ENCODE measurements around the gene SPEG. TPM values are rescaled to one million over a fixed set of nuclear protein-coding genes. Genes with fewer than 3 reads are reported as not detected.

The SPEG gene
- total RNA-seq, 1 donor from 2014 or later = 78.0 TPM

GRCh38 chr2:219459460-219460311 is 25.0 kb downstream of the SPEG start:
- DNase-seq (ENCODE audit: low read depth) = peak; percentile 88

GRCh38 chr2:219460424-219460926 is 25.8 kb downstream of the SPEG start:
- DNase-seq (ENCODE audit: low read depth) = peak; percentile 99

DNA sequence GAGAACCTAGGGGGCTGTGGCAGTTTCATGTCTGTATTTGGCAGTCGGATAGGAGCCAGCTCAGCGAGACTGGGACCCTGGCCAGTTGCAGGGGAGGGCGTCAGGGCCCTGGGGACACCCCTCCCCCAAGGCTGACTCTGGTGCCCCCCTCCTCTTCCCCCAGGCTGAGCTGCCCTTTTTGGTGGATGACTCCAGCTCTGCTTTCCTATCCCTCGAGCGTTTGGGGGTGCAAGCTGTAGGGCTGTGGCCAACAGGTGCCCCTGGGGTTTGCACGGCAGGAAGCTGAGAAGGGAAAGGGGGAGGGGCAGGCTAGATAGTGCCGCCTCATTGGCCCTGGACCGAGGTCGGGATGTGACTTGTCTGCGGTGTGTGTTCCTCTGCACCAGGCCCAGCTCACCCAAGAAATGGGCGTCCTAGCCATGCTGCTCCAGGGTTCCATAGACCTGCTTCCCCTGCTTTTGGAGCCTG is 26.4 kb downstream of the SPEG start:
- peak; percentile 93 for DNase-seq (ENCODE audit: low read depth)

DNA sequence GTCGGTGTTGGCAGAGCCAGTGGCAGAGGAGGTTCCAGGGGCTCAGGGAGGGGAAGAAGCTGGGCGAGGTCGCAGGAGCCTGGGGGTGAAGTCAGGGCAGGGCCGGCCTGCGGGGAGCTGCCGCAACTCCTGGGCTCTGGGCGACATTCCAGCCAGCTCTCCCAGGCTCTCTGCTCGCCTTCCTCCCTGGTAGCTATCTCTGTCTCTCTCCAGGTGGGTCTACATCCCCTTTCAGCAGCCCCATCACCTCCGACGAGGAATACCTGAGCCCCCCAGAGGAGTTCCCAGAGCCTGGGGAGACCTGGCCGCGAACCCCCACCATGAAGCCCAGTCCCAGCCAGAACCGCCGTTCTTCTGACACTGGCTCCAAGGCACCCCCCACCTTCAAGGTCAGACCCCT is 27.0 kb downstream of the SPEG start:
- DNase-seq (ENCODE audit: low read depth) = no peak

GRCh38 chr2:219462349-219462748 is 27.7 kb downstream of the SPEG start:
- DNase-seq (ENCODE audit: low read depth) = no peak

DNA sequence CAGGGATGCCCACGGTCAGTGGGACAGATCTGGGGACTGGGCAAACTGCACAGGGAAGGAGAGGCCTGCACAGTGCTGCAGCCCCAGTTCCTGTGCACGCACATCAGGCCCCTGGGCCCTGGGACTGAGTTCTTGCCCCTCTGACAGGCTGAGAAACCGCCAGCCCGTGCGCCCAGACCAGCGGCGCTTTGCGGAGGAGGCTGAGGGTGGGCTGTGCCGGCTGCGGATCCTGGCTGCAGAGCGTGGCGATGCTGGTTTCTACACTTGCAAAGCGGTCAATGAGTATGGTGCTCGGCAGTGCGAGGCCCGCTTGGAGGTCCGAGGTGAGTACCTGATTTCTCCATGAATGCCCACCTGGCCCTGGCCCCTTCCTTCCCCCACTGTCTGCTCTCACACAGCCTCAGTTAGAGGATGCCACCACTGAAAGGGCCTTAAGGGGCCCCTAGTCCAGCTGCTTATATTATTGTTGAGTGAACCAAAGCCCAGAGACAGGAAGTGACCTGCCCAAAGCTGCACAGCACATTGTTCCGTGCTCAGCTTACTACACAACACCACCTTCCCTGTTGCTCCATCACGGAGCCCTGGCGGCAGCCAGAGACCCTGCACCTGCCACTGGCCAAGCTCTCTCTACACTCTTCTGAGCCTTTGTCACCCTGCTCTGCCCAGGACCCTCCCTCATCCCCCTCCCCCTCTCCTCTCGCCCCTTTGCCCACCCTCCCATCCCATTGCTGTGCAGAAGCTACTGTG is 29.8 kb downstream of the SPEG start:
- DNase-seq (ENCODE audit: low read depth) = no peak

DNA sequence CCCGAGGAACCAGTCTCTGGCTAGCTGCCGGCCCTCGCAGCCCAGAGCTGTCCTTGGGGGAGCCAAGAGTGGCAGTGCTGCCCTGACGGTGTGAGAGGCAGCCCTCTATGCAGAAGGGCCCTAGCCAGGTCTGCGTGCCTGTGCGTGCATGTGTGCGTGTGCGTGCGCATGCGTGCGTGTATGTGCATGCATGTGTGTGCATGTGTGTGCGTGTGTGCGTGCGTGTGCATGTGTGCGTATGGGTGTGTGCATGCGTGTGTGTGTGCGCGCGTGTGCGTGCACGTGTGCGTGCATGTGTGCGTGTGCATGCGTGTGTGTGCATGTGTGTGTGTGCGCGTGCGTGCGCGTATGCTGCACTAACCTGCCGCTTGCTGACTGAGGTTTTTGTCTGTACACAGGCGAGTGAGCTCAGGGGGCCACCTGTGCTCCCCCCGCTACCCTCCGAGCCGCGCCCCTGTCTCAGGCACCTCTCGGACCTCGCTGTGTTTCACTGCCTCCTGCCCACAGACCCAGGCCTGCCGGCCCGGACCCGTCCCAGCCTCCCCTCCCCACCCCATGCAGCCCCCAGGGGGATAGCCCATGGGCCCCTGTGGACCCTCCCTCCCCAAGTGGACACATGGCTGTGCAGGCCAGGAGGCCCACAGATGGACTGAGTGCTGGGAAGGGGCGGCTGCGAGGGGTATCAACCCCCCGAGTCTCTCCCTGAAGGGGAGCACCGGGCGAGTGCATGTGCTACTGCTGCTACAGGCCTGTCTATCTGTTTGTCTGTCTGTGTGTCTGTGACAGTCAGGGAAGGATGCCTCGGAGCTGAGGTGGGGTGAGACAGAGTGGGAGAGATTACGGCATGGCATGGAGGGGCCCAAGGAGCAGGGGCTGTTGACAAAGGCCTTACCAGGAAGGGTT is 31.3 kb downstream of the SPEG start:
- no peak for DNase-seq (ENCODE audit: low read depth)

- DNase-seq (ENCODE audit: low read depth) = no peak
Observed at GRCh38 chr2:219466816-219467735, 32.4 kb downstream of the SPEG start.

- DNase-seq (ENCODE audit: low read depth) = no peak
Observed at GRCh38 chr2:219467736-219468075, 33.1 kb downstream of the SPEG start.

DNA sequence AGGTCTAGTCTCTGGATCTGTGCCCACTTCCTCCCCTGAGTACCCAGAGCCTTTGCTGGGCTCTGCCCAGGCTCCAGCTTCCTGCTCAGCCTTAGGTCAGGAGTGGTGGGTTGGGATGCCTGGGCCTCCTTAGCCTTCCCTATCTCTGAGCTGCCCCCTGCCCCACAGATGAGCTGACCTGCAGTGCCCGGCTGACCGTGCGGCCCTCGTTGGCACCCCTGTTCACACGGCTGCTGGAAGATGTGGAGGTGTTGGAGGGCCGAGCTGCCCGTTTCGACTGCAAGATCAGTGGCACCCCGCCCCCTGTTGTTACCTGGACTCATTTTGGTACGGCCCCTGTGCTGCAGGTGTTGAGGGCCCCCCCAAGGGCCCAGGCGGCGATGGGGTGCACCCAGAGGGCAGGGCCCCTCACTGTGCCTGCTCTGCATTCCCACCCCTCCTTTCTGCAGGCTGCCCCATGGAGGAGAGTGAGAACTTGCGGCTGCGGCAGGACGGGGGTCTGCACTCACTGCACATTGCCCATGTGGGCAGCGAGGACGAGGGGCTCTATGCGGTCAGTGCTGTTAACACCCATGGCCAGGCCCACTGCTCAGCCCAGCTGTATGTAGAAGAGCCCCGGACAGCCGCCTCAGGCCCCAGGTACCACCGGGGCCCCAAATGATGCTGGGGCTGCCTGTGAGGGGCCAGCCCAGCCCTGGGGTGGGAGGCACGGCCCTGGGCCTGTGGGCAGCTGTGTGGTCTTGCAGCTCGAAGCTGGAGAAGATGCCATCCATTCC is 34.0 kb downstream of the SPEG start:
- no peak for DNase-seq (ENCODE audit: low read depth)

DNA sequence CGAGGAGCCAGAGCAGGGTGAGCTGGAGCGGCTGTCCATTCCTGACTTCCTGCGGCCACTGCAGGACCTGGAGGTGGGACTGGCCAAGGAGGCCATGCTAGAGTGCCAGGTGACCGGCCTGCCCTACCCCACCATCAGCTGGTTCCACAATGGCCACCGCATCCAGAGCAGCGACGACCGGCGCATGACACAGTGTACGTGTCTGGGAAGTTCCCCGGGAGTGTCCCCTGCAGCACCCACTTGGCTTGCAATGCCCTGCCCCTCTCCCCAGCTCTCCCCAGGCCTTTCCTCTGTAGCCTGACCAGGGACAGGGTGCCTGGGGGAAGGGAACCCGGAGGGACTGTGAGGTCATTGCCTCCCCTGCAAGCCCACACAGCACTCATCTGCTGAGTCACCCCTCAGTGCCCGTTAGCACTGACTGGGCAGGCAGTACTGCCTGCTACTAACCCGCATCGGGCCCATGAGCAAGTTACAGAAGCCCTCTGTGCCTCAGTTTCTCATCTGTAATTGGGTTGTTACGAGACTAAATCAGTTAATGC is 34.6 kb downstream of the SPEG start:
- DNase-seq (ENCODE audit: low read depth) = peak; percentile 60

DNA sequence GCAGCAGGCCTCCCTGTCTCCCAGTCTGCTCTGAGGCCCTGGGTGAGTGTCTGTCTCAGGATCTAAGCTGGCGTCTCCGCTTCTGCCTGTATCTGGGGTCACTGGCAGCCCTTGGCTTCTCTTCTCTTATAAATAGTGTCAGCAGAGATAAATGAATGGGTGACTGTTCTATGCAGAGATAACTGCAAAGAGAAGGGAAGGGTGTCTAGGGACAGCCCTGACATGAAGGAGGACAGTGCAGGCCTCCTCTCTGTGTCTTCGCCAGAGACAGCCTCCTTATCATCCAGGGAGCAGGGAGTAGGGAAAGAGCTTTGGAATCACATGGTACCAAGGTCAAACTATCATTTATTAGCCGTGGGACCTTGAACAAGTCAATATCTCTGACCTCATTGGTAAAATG is 35.8 kb downstream of the SPEG start:
- no peak for DNase-seq (ENCODE audit: low read depth)

GRCh38 chr2:219471476-219472371 is 37.1 kb downstream of the SPEG start:
- no peak for DNase-seq (ENCODE audit: low read depth)

GRCh38 chr2:219472629-219473187 is 38.1 kb downstream of the SPEG start:
- no peak for DNase-seq (ENCODE audit: low read depth)

- no peak for DNase-seq (ENCODE audit: low read depth)
Observed at GRCh38 chr2:219473511-219473910, 38.9 kb downstream of the SPEG start.

- no peak for DNase-seq (ENCODE audit: low read depth)
Observed at GRCh38 chr2:219474285-219475060, 39.8 kb downstream of the SPEG start.

DNA sequence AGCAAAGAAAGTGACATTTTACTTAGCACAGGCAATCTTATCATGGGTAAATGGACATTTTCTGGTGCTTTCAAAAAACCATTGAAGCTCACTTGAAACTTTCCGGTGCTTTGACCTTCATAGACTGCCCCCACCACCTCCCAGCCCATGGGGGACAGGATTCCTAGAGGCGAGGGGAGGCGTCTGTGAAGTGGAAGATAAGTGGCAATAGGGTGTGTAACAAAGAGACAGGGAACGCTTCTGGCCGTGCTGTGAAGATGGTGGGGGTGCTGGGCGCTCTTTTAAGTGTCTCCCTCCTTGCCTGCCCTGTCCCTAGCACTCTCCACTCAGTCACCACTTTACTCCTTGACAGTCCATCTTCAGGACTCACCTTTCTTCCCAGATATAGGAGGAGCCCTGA is 40.6 kb downstream of the SPEG start:
- DNase-seq (ENCODE audit: low read depth) = no peak

Data from myocyte (in vitro differentiated cells).